Measurements from ENCODE around the gene HOXD9.

DNA sequence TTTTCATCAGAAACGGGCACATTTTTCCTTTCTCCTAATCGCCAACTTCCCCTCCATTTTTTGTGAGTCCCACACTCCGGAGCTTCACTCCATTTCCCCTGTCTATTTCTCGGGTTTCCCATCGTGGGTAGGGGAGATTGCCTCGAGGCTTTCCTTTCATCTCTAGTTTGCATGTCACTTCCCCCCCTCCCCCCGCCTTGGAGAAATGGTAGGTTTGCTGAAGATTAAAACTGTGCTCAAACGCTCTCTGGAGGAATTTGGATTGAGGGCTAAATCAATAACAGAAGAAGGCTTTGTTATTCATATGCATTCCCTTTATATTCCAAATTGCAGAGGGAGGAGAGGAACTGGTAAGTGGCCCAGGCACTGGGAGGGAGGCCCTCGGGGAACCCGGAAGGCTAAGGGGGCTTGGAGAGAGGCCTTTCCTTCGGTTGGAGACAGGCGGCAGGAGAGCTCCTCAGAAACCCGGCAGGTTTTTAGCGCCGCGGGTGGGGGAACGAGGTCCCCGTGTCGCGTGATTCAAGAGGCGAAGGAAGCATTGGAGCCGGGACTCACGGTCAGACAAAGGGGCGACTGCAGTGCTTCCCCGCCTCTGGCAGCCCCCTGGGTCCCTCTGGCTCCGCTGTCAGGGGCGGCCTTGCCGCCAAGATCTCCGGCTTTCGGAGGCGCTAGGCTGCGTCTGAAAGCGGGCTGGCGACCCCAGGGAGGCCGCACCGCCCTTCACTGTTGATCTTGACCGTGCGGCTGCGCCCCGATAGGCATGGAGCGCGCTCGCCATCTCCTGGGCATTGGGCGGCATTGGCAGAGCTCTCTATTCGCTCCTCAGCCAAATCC, 25.3 kb upstream of the HOXD9 start:
- TF ChIP-seq, protein P1, sequence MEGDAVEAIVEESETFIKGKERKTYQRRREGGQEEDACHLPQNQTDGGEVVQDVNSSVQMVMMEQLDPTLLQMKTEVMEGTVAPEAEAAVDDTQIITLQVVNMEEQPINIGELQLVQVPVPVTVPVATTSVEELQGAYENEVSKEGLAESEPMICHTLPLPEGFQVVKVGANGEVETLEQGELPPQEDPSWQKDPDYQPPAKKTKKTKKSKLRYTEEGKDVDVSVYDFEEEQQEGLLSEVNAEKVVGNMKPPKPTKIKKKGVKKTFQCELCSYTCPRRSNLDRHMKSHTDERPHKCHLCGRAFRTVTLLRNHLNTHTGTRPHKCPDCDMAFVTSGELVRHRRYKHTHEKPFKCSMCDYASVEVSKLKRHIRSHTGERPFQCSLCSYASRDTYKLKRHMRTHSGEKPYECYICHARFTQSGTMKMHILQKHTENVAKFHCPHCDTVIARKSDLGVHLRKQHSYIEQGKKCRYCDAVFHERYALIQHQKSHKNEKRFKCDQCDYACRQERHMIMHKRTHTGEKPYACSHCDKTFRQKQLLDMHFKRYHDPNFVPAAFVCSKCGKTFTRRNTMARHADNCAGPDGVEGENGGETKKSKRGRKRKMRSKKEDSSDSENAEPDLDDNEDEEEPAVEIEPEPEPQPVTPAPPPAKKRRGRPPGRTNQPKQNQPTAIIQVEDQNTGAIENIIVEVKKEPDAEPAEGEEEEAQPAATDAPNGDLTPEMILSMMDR (IDR thresholded peaks at IDR 0.05), result peak; percentile 15 to 76 (median 61)
- no peak for TF ChIP-seq POLR2A (IDR thresholded peaks at IDR 0.05)
